ENCODE measurements around the gene DRAXIN. TPM values are rescaled to one million over a fixed set of nuclear protein-coding genes. Genes with fewer than 3 reads are reported as not detected.

DRAXIN gene
- total RNA-seq, 1 experiment from 2014 or later = 20.5 TPM

DNA sequence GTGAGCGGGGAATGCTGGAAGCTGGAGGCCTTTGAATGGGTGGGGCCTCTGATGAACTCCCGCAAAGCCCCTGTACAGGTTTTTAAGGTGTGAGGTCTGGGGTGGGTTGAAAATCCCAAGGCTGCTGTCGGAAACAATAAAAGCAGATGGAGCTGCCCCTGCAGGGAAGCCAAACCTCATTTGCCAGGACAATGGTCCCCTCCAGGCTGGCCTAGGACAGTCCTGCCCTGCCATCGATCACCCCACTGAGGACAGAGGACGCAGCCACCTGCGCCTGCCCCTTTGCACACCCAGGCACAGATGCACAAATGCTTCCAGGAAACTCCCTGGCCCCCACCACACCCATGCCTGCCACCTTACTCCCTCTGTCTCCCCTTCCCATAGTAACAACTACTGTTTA lies 4.4 kb downstream of the DRAXIN start:
- no peaks in the 10 kb centered on the region for H3K9me3 Mint-ChIP-seq
- H3K23me2 ChIP-seq (ENCODE audit: insufficient read length, low read depth, low read length, poor library complexity, severe bottlenecking) = peaks cover 12% of the 10 kb centered on the region
- no peak overlapping the region for H3K4ac ChIP-seq (ENCODE audit: low read depth, low read length)
- no peak overlapping the region for H2BK5ac ChIP-seq (ENCODE audit: insufficient read length, low read length)
- H3K79me1 ChIP-seq (ENCODE audit: insufficient read depth, low read depth, low read length, poor library complexity, severe bottlenecking) = no peaks in the 10 kb centered on the region
- H3K56ac ChIP-seq (ENCODE audit: insufficient read length, low read depth, low read length) = no peak overlapping the region
- H3K14ac ChIP-seq (ENCODE audit: insufficient read depth, low read length) = no peak overlapping the region
- H3K9ac ChIP-seq (ENCODE audit: extremely low read depth, insufficient read length, low read length) = no peak overlapping the region
- H3K27ac Mint-ChIP-seq = 0 out of 7 replicates have a peak overlapping the region, but pooled peaks of 1 of the 3 experiments have one; percentile 25
- H3K27ac ChIP-seq (ENCODE audit: insufficient read length, low read depth, low read length) = no peak overlapping the region
- no peak overlapping the region for H4K8ac ChIP-seq (replicated peaks; ENCODE audit: insufficient read length, low read depth, low read length)
- WGBS (ENCODE audit: extremely low coverage, insufficient read length, low lambda C conversion rate) = no CpG with 5 or more reads among the region's 6 CpGs
- H3K4me3 Mint-ChIP-seq = no peak overlapping the region
- no peak overlapping the region for H2BK120ac ChIP-seq (ENCODE audit: low read depth, low read length, poor library complexity, severe bottlenecking)
- no peak overlapping the region for H3K23ac ChIP-seq (ENCODE audit: insufficient read length, low read depth, low read length)
- H2BK20ac ChIP-seq (ENCODE audit: low read depth, low read length, poor library complexity, severe bottlenecking) = no peak overlapping the region
- H3K4me2 ChIP-seq (ENCODE audit: insufficient read depth, insufficient read length, low read length) = no peak overlapping the region
- TF ChIP-seq, protein P1, sequence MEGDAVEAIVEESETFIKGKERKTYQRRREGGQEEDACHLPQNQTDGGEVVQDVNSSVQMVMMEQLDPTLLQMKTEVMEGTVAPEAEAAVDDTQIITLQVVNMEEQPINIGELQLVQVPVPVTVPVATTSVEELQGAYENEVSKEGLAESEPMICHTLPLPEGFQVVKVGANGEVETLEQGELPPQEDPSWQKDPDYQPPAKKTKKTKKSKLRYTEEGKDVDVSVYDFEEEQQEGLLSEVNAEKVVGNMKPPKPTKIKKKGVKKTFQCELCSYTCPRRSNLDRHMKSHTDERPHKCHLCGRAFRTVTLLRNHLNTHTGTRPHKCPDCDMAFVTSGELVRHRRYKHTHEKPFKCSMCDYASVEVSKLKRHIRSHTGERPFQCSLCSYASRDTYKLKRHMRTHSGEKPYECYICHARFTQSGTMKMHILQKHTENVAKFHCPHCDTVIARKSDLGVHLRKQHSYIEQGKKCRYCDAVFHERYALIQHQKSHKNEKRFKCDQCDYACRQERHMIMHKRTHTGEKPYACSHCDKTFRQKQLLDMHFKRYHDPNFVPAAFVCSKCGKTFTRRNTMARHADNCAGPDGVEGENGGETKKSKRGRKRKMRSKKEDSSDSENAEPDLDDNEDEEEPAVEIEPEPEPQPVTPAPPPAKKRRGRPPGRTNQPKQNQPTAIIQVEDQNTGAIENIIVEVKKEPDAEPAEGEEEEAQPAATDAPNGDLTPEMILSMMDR (conservative IDR thresholded peaks at IDR 0.05) = no peak
- H3K27me3 Mint-ChIP-seq (ENCODE audit: low read depth) = peaks cover 10% of the 10 kb centered on the region
- H3K4me1 ChIP-seq (ENCODE audit: insufficient read depth, low read length) = peaks cover 8% of the 10 kb centered on the region
- no peaks in the 10 kb centered on the region; the same call in 1 of the 2 replicates for H3K79me2 ChIP-seq (ENCODE audit: insufficient read depth, low read length)
- H2BK15ac ChIP-seq (ENCODE audit: low read depth, low read length) = no peak overlapping the region
- no peak overlapping the region for H2AFZ ChIP-seq (ENCODE audit: low read length)
- H4K5ac ChIP-seq (ENCODE audit: insufficient read length, low read depth, low read length) = no peak overlapping the region
- H4K91ac ChIP-seq (ENCODE audit: insufficient read length, low read depth, low read length) = no peak overlapping the region
- H2BK12ac ChIP-seq (ENCODE audit: insufficient read length, low read depth, low read length) = no peak overlapping the region
- H3K27me3 ChIP-seq (ENCODE audit: insufficient read depth, low read length) = no peaks in the 10 kb centered on the region; the same call in 1 of the 2 replicates
- DNase-seq = no peak
- H3K36me3 Mint-ChIP-seq (ENCODE audit: insufficient read depth in 1 of 3, low read depth in 3 of 3) = peaks cover 0 to 5% (median 0%) of the 10 kb centered on the region in 3 experiments; a peak in 2 of 7 replicates
- no peak overlapping the region for H3K18ac ChIP-seq (ENCODE audit: insufficient read length, low read depth, low read length)
- H3K4me1 Mint-ChIP-seq = peaks cover 39 to 47% of the 10 kb centered on the region in 2 experiments
- H3K9me3 ChIP-seq (ENCODE audit: control insufficient read depth, low read depth, low read length) = no peaks in the 10 kb centered on the region
- peaks cover 2% of the 10 kb centered on the region for H4K20me1 ChIP-seq (ENCODE audit: control insufficient read depth, insufficient read depth, insufficient read length)
- H2AK5ac ChIP-seq (ENCODE audit: insufficient read length, low read length) = no peak overlapping the region
- no peak overlapping the region for H3T11ph ChIP-seq (ENCODE audit: low read length)

All from H9 (cell line).